Activated CD4-positive, alpha-beta T cell treated with anti-CD3 and anti-CD28 coated beads, Interleukin-2, amount 50 U/mL, for 16 hours (primary cell): ENCODE results near the gene CORO2A.

Source experiments
- DNase-seq: peaks from one replicate; pipeline ENCODE4 v3.0.0-alpha.2; 2020

CORO2A gene

DNA sequence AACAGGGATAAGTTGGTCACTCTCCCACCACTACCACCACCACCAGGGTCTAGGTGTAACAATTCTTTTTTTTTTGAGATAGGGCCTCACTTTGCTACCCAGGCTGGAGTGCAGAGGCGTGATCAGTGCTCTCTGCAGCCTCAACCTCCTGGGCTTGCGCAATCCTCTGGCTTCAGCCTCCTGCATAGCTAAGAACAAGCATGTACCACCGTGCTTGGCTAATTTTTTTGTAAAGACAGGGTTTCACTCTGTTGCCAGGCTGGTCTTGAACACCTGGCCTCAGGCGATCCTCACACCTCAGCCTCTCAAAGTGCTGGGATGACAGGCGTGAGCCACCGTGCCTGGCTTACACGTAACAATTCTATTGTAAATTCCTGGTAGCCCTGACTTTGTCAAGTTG is 27.5 kb downstream of the CORO2A start:
- DNase-seq = no peak

GRCh38 chr9:98162613-98163012 is 29.8 kb downstream of the CORO2A start:
- DNase-seq = no peak

DNA sequence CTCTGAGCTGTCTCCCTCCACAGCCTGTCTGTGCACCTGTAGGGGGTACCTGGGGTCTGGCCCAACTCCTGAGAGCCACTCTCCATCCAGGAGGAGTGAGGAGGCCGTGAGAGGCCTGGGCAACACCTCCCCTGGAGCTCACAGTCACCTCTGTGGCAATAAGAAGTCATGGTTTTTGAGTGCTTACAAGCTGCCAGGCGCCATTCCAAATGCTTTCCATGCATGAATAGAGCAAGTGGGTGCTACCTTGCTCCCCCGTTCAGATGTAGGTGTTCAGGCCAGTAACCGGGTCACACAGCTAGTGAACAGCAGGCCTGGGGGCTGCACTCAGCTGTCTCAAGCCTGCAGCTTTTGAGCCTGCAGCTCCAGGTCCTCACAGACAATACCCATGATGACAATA is 30.6 kb downstream of the CORO2A start:
- DNase-seq = no peak

- DNase-seq = no peak
Observed at GRCh38 chr9:98159790-98160189, 32.6 kb downstream of the CORO2A start.

GRCh38 chr9:98159301-98159700 is 33.1 kb downstream of the CORO2A start:
- no peak for DNase-seq

- peak; percentile 26 for DNase-seq
Observed at GRCh38 chr9:98158071-98158831, 34.2 kb downstream of the CORO2A start.

DNA sequence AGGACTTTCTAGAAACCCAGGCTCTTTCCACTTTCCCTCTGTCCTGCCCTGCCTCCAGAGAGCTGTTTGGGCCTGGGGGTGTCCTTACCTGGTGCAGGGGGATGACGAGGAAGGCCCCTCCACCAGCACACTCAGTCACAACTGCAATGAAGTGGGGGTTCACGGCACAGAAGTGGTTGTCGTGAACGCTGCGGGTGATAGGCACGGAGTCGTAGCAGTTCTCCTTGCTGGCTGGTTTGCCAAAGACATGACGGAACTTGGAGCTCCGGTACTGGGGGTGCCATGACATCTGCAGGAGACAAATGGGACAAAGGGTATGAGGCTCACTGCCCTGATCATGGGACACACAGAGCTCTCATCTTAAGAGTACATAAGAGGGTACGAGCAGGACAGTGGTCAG is 35.1 kb downstream of the CORO2A start:
- DNase-seq = no peak

- no peak for DNase-seq
Observed at GRCh38 chr9:98154678-98155077, 37.8 kb downstream of the CORO2A start.

DNA sequence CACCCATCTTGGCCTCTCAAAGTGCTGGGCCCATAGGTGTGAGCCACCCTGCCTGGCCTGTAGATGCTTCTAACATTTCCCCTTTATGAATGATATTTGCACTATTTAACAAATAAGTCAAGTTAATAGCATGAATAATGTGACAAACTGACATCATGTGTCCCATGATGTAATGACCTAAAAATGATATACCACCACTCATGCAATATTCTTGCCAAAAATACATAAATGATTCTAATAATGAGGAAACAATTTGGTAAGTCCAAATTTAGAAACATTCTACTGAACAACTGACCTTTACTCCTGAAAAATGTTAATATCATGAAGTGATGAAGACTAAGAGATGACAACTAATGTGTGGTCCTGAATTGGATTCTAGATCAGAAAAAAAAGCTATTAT is 39.9 kb downstream of the CORO2A start:
- DNase-seq = no peak

GRCh38 chr9:98150721-98151120 is 41.7 kb downstream of the CORO2A start:
- no peak for DNase-seq

DNA sequence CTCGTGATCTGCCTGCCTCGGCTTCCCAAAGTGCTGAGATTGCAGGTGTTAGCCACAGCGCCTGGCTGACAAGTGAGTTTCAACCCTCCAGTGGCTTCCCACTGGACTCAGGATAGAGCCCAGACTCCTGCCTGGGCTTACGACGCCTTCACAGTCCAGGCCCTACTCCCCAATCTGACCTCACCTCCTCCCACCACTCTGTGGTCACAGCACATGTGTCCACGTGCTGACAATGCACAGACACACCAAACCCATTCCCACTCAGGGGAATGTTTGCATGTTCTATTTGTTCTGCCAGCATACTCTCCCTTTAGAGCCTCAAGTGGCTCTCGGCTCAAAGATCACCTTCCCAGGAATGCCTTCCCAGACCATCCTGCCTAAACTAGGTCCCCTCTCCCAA is 42.3 kb downstream of the CORO2A start:
- DNase-seq = no peak

- DNase-seq = no peak
Observed at GRCh38 chr9:98149422-98149821, 43.0 kb downstream of the CORO2A start.

DNA sequence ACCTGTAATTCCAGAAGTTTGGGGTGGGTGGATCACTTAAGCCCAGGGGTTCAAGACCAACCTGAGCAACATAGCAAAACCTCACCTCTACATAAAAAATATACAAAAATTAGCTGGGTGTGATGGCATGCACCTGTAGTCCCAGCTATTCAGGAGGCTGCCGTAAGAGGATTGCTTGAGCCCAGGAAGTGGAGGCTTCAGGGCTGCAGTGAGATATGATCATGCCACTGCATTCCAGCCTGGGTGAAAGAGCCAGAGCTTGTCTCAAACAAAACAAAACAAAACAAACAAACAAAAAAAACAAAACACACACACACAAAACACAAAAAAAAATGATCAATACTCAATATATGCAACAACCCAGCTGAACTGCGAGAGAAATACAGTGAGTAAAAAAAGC is 44.0 kb downstream of the CORO2A start:
- DNase-seq = no peak

GRCh38 chr9:98147582-98147981 is 44.9 kb downstream of the CORO2A start:
- peak; percentile 42 for DNase-seq

GRCh38 chr9:98146101-98146991 is 46.1 kb downstream of the CORO2A start:
- DNase-seq = no peak

GRCh38 chr9:98144631-98145030 is 47.8 kb downstream of the CORO2A start:
- no peak for DNase-seq

DNA sequence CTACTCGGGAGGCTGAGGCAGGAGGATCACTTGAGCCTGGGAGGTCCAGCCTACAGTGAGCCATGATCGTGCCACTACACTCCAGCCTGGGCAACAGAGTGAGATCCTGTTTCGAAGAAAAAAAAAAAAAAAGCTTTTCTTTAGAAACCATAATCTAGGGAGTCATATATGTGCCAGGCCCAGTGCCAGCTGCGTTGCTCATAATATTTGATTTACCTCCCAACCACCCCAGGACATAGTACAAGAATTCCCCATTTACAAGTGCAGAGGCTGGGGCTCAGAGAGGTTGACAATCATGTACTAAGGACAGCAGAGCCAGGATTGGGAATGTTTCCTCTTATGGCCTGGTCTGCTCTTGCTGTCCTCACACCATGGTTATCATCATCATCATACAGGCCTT is 48.4 kb downstream of the CORO2A start:
- DNase-seq = no peak

DNA sequence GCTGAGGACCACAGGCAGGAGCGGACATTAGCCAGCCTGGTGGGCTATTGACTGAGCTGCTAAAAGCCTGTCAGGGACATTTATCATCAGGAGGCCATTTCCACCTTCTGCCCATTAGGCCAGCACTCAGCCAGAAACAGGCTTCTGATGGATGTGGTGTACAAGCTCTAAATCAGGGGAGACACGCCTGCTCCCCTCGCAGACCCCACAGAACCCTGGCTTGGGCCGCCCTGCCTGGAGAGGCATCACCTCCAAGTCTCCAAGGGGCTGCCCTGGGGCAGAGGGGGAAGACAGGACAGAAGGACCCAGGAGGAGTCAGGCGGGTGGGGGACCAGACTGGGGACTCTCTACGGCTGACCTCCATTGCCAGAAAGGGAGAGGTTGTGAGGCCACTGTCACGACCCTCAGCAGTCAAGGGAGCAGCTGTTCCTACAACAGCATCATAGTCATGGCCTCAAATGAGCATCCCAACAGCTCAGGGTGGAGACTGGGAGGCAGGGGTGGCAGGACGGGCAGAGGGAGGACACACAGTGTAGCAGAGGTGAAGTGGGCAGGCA is 49.4 kb downstream of the CORO2A start:
- DNase-seq = no peak

- no peak for DNase-seq
Observed at GRCh38 chr9:98142182-98142907, 50.1 kb downstream of the CORO2A start.

GRCh38 chr9:98140503-98140902 is 51.9 kb downstream of the CORO2A start:
- DNase-seq = no peak

GRCh38 chr9:98136489-98136888 is 55.9 kb downstream of the CORO2A start:
- no peak for DNase-seq

- no peak for DNase-seq
Observed at GRCh38 chr9:98135938-98136337, 56.5 kb downstream of the CORO2A start.

- DNase-seq = no peak
Observed at GRCh38 chr9:98135558-98135934, 56.9 kb downstream of the CORO2A start.
